PC-3 (cell line): ENCODE data around the gene PRR20B. TPM values are rescaled to one million over a fixed set of nuclear protein-coding genes. Genes with fewer than 3 reads are reported as not detected.

ENCODE experiments used
- ATAC-seq: fragments of 200-7000 bp; cut with Tn5 transposase; 2 replicates; pipeline ENCODE4 v1.9.1; 2020; ENCODE audit warnings: mild to moderate bottlenecking, moderate library complexity
- BruUV-seq: library from RNA; stranded (reverse); fragments of 400-500 nt; replicated peaks from 2 replicates; lab custom pipeline; 2021; lab: Mats Ljungman, UMichigan
- CTCF ChIA-PET: fragments of 300-600 bp; sonication (Branson Sonifier 250); formaldehyde crosslinking; loops from one replicate; lab custom pipeline; 2022; ENCODE audit warnings: antibody characterized with exemption; lab: Charles Lee
- POLR2A ChIA-PET: fragments of 300-600 bp; sonication (Branson Sonifier 250); formaldehyde crosslinking; loops from one replicate; lab custom pipeline; 2022; ENCODE audit warnings: antibody characterized with exemption; ENCODE audit not compliant: unreplicated experiment; lab: Charles Lee
- DNase-seq: peaks from one replicate; pipeline ENCODE4 v3.0.0-alpha.2; 2015
- H2AFZ ChIP-seq: fragments of 300-600 bp; sonication (generic); 2 replicates; pipeline ENCODE4 v1.6.0; 2016; ENCODE audit warnings: antibody characterized with exemption, low read length
- H3F3A ChIP-seq: fragments of 300-600 bp; sonication (generic); one replicate; pipeline ENCODE4 v1.6.0; 2017; ENCODE audit warnings: antibody characterized with exemption, low read length, control low read depth, mild to moderate bottlenecking; ENCODE audit not compliant: unreplicated experiment
- H3K27ac ChIP-seq: fragments of 300-600 bp; sonication (generic); 2 replicates; pipeline ENCODE4 v1.5.1; 2016; ENCODE audit warnings: mild to moderate bottlenecking, low read length
- H3K27me3 ChIP-seq: fragments of 300-600 bp; sonication (generic); 2 replicates; pipeline ENCODE4 v1.6.1; 2016; ENCODE audit warnings: low read length, mixed read lengths
- H3K36me3 ChIP-seq: fragments of 300-600 bp; sonication (generic); 2 replicates; pipeline ENCODE4 v1.6.1; 2016; ENCODE audit warnings: low read depth, mixed run types, low read length, mixed read lengths
- H3K4me1 ChIP-seq: fragments of 300-600 bp; sonication (generic); 2 replicates; pipeline ENCODE4 v1.5.1; 2016; ENCODE audit warnings: low read length; ENCODE audit not compliant: insufficient read depth
- H3K4me2 ChIP-seq: fragments of 300-600 bp; sonication (generic); 2 replicates; pipeline ENCODE4 v1.6.0; 2016; ENCODE audit warnings: low read length
- H3K4me3 ChIP-seq: fragments of 300-600 bp; sonication (generic); 2 replicates; pipeline ENCODE4 v1.5.1; 2016; ENCODE audit warnings: mild to moderate bottlenecking, low read length, mixed read lengths
- H3K79me2 ChIP-seq: fragments of 300-600 bp; sonication (generic); 2 replicates; pipeline ENCODE4 v1.6.1; 2017; ENCODE audit warnings: low read length, mixed read lengths
- H3K9ac ChIP-seq: fragments of 300-600 bp; sonication (generic); 2 replicates; pipeline ENCODE4 v1.6.0; 2016; ENCODE audit warnings: mild to moderate bottlenecking, low read length
- H3K9me2 ChIP-seq: fragments of 300-600 bp; sonication (generic); replicated peaks from 2 replicates; pipeline ENCODE4 v1.6.1; 2016; ENCODE audit warnings: mixed run types, low read length, mixed read lengths
- H3K9me3 ChIP-seq: fragments of 300-600 bp; sonication (generic); 2 replicates; pipeline ENCODE4 v1.6.1; 2016; ENCODE audit warnings: low read length, mixed read lengths
- H4K20me1 ChIP-seq: fragments of 300-600 bp; sonication (generic); 2 replicates; pipeline ENCODE4 v1.6.1; 2016; ENCODE audit warnings: low read length, mixed read lengths
- CTCF ChIP-seq: fragments of 300-600 bp; sonication (generic); conservative IDR thresholded peaks from 2 replicates; pipeline ENCODE4 v1.5.1; 2017; ENCODE audit warnings: antibody characterized with exemption, low read depth, mild to moderate bottlenecking, low read length
- EZH2 ChIP-seq: fragments of 300-600 bp; sonication (generic); IDR thresholded peaks from one replicate; pipeline ENCODE4 v1.6.1; 2017; ENCODE audit warnings: antibody characterized with exemption, mild to moderate bottlenecking, low read length; ENCODE audit not compliant: unreplicated experiment
- EZH2phosphoT487 ChIP-seq: fragments of 300-600 bp; sonication (generic); IDR thresholded peaks from 2 replicates; pipeline ENCODE4 v1.6.1; 2018; ENCODE audit warnings: mild to moderate bottlenecking, antibody characterized with exemption, low read length, borderline replicate concordance
- intact Hi-C: fragments of 100-400 bp; cut with micrococcal nuclease; formaldehyde crosslinking; loops from 2 replicates; pipeline ENCODE4 v1.9.0; 2023
- total RNA-seq: library from RNA; depleted of rRNA; stranded (reverse); fragments of >200 nt; gene quantifications from 2 replicates; pipeline ENCODE4 v1.2.3, GENCODE V29; 2014

Gene PRR20B
- total RNA-seq, 1 experiment from 2014 or later, result not detected

- Histone ChIP-seq H3K9ac (no peak overlapping the region), H3K79me2 (no peaks in the 10 kb centered on the region), H3K27ac (no peak overlapping the region), H3K9me3 (no peaks in the 10 kb centered on the region), H3K27me3 (no peaks in the 10 kb centered on the region), H4K20me1 (no peaks in the 10 kb centered on the region), H3K9me2 (no peaks in the 10 kb centered on the region), H3F3A (no peaks in the 10 kb centered on the region), H3K4me3 (no peak overlapping the region), H3K36me3 (no peaks in the 10 kb centered on the region), H3K4me1 (no peaks in the 10 kb centered on the region), H2AFZ (no peak overlapping the region), H3K4me2 (no peak overlapping the region)
- intact Hi-C loops, result no loop called here
- no peak for TF ChIP-seq EZH2phosphoT487
- TF ChIP-seq EZH2, result no peak
- no peak; the same call in 1 of the 2 replicates for TF ChIP-seq CTCF
- ChIA-PET POLR2A (no interaction called here), CTCF (no interaction called here)
- DNase-seq, result peak; percentile 13
- ATAC-seq, result peak; percentile 46; the same call in 1 of the 2 replicates
- BruUV-seq, result no TSS peak
These were observed 18.4 kb upstream of the PRR20B start for GRCh38 chr13:57128909-57129308.

- DNase-seq, result no peak
- ATAC-seq, result no peak
- no peaks in the 10 kb centered on the region for H4K20me1 ChIP-seq
- H3K9me2 ChIP-seq, result no peaks in the 10 kb centered on the region
- no peaks in the 10 kb centered on the region for H3F3A ChIP-seq
- no peak overlapping the region for H3K4me3 ChIP-seq
- no peaks in the 10 kb centered on the region for H3K27me3 ChIP-seq
- H3K9me3 ChIP-seq, result no peaks in the 10 kb centered on the region
- H3K27ac ChIP-seq, result no peak overlapping the region
- POLR2A ChIA-PET, result no interaction called here
- no peak overlapping the region for H2AFZ ChIP-seq
- CTCF ChIA-PET, result no interaction called here
- no peaks in the 10 kb centered on the region for H3K4me1 ChIP-seq
- TF ChIP-seq EZH2phosphoT487 (no peak), CTCF (no peak), EZH2 (no peak)
- H3K79me2 ChIP-seq, result no peaks in the 10 kb centered on the region
- intact Hi-C loops, result no loop called here
- no peak overlapping the region for H3K9ac ChIP-seq
- no TSS peak for BruUV-seq
- H3K36me3 ChIP-seq, result no peaks in the 10 kb centered on the region
- H3K4me2 ChIP-seq, result no peak overlapping the region
These were observed 11.2 kb upstream of the PRR20B start for GRCh38 chr13:57136093-57136492.

GRCh38 chr13:57137585-57137984 is 9.7 kb upstream of the PRR20B start:
- TF ChIP-seq EZH2, result no peak
- H3K4me1 ChIP-seq, result no peaks in the 10 kb centered on the region
- H4K20me1 ChIP-seq, result no peaks in the 10 kb centered on the region
- POLR2A ChIA-PET, result no interaction called here
- DNase-seq, result no peak
- H3K36me3 ChIP-seq, result no peaks in the 10 kb centered on the region
- no peaks in the 10 kb centered on the region for H3K27me3 ChIP-seq
- H3K79me2 ChIP-seq, result no peaks in the 10 kb centered on the region
- no peak overlapping the region for H2AFZ ChIP-seq
- H3F3A ChIP-seq, result no peaks in the 10 kb centered on the region
- no peak overlapping the region for H3K4me3 ChIP-seq
- no peak for ATAC-seq
- H3K9ac ChIP-seq, result no peak overlapping the region
- CTCF ChIA-PET, result no interaction called here
- BruUV-seq, result no TSS peak
- intact Hi-C loops, result no loop called here
- H3K9me2 ChIP-seq, result no peaks in the 10 kb centered on the region
- no peak overlapping the region for H3K27ac ChIP-seq
- no peak overlapping the region for H3K4me2 ChIP-seq
- H3K9me3 ChIP-seq, result no peaks in the 10 kb centered on the region
